Measurements from ENCODE around the gene SERP1.

The SERP1 gene

GRCh38 chr3:150546226-150547044, at the start of gene SERP1, which contains the start of gene EIF2A:
Gene SERP1 (minus strand): TSS chr3:150546496. CDS start chr3:150546135, 361 bp downstream.
Gene EIF2A (plus strand): TSS chr3:150546787. CDS start chr3:150546803, 16 bp downstream.
- DNase-seq (ENCODE audit: low spot score): peak; percentile 96
- TF ChIP-seq, protein P1, sequence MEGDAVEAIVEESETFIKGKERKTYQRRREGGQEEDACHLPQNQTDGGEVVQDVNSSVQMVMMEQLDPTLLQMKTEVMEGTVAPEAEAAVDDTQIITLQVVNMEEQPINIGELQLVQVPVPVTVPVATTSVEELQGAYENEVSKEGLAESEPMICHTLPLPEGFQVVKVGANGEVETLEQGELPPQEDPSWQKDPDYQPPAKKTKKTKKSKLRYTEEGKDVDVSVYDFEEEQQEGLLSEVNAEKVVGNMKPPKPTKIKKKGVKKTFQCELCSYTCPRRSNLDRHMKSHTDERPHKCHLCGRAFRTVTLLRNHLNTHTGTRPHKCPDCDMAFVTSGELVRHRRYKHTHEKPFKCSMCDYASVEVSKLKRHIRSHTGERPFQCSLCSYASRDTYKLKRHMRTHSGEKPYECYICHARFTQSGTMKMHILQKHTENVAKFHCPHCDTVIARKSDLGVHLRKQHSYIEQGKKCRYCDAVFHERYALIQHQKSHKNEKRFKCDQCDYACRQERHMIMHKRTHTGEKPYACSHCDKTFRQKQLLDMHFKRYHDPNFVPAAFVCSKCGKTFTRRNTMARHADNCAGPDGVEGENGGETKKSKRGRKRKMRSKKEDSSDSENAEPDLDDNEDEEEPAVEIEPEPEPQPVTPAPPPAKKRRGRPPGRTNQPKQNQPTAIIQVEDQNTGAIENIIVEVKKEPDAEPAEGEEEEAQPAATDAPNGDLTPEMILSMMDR (IDR thresholded peaks at IDR 0.05; ENCODE audit: extremely low read depth, missing control alignments): no peak

DNA sequence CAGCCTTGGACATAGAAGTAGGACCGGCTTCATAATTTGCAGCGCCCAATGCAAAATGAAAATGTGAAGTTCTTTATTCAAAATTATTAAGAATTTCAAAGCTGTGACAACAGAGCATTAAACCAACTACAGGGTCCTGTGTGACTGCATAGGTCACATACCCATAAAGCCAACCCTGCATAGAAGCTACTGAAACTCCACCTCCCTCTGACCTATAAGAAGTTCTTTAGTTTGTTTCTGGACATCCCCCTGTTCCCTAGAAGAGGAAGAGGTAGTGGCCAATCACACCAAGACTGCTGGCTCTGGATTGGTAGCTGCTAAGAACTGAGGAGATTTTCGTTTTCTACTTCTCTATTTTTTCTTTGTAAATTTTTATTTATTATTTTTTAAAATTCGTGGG, 47.9 kb upstream of the SERP1 start:
- no peak for DNase-seq (ENCODE audit: low spot score)
- TF ChIP-seq, protein P1 (IDR thresholded peaks at IDR 0.05; ENCODE audit: extremely low read depth, missing control alignments): no peak

DNA sequence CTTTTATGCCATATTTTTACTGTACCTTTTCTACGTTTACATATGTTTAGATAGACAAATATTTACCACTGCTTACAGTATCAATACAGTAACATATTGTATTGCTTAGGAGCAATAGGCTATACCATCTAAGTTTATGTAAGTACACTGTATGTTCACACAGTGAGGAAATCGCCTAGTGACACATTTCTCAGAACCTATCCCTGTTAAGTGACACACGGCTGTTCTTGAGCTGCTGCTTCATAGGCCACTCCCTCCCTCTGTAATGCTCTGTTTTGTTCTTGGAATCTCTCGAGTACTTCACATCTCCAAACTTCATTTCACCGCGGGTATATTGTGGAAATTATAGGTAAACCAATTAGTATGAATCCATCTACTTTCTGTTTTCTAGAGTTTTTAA, 43.5 kb upstream of the SERP1 start:
- TF ChIP-seq, protein P1 (IDR thresholded peaks at IDR 0.05; ENCODE audit: extremely low read depth, missing control alignments): no peak

DNA sequence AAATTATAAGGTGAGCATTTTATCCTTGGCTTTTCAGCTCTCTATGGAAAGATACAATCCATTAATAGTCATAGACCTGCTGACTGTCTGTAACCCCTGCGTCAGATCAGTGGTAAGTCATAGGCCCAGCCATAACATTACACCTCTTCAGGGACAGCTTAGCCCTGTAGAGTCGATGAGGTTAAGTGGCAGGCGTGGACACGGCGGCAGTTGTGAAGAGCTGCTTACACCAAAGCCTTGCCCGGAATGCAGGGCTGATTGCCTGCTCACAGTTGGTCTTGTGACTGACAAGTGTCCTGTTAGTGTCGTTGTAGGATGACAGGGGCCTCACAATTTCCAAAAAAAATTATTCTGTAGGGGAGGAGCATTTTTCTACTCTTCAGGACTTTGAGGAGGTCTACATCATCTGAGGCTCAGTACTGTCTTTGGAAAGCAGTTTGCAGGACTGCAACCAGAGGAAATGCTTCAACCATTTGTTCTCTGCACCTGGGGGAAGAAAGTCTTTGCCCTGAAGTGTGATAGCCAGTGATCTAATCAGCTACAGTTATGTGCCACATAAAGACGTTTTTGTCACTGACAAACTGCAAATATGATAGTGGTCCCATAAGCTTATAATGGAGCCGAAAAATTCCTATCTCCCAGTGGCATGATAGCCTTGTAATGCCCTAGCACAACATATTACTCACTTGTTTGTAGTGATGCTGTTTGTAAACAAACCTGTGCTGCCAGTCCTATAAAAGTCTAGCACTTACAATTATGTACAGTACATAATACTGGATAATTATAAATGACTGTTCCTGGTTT, 41.9 kb upstream of the SERP1 start:
- no peak for DNase-seq (ENCODE audit: low spot score)
- TF ChIP-seq, protein P1 (IDR thresholded peaks at IDR 0.05; ENCODE audit: extremely low read depth, missing control alignments): no peak

More for the DNA sequence above, 43.5 kb upstream of the SERP1 start:
- DNase-seq (ENCODE audit: low spot score): no peak

DNA sequence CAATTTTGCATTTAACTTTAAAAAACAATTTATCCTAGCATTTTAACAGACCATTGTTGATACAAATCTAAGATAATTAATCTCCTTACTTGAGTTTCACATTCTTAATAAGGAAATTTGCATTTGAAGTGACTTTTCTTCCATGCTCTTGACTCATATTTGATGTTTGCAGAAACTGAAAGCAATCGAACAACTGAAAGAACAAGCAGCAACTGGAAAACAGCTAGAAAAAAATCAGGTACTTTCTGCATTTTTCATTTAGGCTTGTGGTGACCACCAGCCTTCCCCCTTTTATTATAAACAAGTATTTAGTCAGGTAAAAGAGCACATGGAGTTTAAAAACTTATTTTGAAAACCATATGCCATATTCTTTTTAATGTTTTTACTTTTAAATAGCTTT, 36.7 kb upstream of the SERP1 start:
- TF ChIP-seq, protein P1 (IDR thresholded peaks at IDR 0.05; ENCODE audit: extremely low read depth, missing control alignments): no peak
- DNase-seq (ENCODE audit: low spot score): peak; percentile 51

GRCh38 chr3:150582620-150583019, 36.3 kb upstream of the SERP1 start:
- DNase-seq (ENCODE audit: low spot score): peak; percentile 28
- TF ChIP-seq, protein P1 (IDR thresholded peaks at IDR 0.05; ENCODE audit: extremely low read depth, missing control alignments): no peak

- no peak for DNase-seq (ENCODE audit: low spot score)
- TF ChIP-seq, protein P1 (IDR thresholded peaks at IDR 0.05; ENCODE audit: extremely low read depth, missing control alignments): no peak
Observed at GRCh38 chr3:150581174-150581573, 34.9 kb upstream of the SERP1 start.

Data from GM20000 (cell line).